Nephron (organoid): ENCODE data around the gene ACADVL.
"Not testable (repeated sequence)": the region's sequence is repeated elsewhere in the genome, so short reads cannot be mapped to it uniquely, and the experiment has no call there.

ENCODE experiments used
- H3K27ac Mint-ChIP-seq, 3 experiments: 2 replicates each; pipeline ENCODE4 v1.8.0; 2020; ENCODE audit warnings: mixed read lengths in 3 of 3, mild to moderate bottlenecking in 2 of 3, moderate library complexity in 1 of 3
- H3K27me3 Mint-ChIP-seq: 2 replicates; pipeline ENCODE4 v1.8.0; 2021; ENCODE audit warnings: low read depth, mild to moderate bottlenecking, moderate library complexity, mixed read lengths
- H3K36me3 Mint-ChIP-seq: 2 replicates; pipeline ENCODE4 v1.8.0; 2020; ENCODE audit warnings: low read depth, mixed read lengths
- H3K4me1 Mint-ChIP-seq: 2 replicates; pipeline ENCODE4 v1.8.0; 2020; ENCODE audit warnings: mixed read lengths
- H3K4me3 Mint-ChIP-seq, 3 experiments: 2 replicates each; pipeline ENCODE4 v1.8.0; 2020; ENCODE audit warnings: mild to moderate bottlenecking in 3 of 3, mixed read lengths in 3 of 3, moderate library complexity in 2 of 3
- H3K9me3 Mint-ChIP-seq: 2 replicates; pipeline ENCODE4 v1.8.0; 2020; ENCODE audit warnings: mixed read lengths
- TF ChIP-seq, protein P1 (sequence below), 3 experiments: fragments of 200-600 bp; sonication (generic); IDR thresholded peaks; one replicate each; pipeline ENCODE4 v1.5.0; 2021; ENCODE audit warnings: antibody characterized with exemption in 3 of 3; ENCODE audit not compliant: unreplicated experiment in 3 of 3

ACADVL gene

DNA sequence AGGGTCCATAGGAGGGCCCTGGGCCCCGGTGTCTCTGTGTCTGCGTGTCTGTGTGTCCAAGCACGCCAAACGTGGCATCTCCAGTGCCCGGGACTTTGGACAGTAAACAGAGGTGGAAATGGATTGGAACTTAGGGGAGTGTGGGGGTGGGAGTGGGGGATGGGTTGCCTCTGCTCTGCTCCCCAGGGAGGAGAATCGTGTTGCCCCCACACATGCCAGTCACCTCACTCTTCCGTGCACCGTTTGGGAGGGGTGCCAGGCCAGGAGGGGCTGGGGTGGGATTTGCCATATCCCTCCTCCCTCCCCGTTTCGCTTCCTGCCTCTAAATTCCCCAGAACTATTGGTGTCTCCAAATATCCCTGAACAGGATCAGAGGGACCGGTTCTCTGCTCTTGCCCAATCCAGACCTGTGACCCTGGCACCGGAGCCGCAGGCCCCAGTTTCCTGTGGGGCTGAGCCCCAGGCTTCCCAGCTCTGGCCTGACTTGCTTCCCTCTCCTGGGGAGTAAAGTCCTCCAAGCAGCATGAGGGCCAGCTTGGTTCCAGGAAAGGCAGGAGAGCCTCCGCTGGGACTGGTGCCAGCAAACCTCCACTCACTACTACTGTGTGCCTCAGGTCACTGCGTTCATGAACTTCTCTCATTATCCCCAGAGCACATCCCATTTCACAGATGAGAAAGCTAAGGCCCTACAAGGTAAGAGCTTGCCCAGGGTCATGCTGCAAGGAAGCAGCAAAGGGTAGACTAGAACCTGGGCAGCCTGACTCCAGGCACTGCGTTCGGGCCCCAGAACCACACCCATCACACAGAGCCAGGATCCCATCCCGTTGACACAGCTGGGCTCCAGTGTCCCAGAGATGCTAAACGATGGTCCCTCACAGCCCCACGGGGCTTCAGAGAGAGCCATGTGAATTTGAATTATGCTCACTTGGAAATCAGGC lies 40.2 kb upstream of the ACADVL start, which contains the start of gene ASGR1:
ASGR1 (minus strand) TSS at position 54 of the 938 bp plus-strand sequence. CDS start 807 bp downstream, outside the sequence.
- TF ChIP-seq, protein P1, sequence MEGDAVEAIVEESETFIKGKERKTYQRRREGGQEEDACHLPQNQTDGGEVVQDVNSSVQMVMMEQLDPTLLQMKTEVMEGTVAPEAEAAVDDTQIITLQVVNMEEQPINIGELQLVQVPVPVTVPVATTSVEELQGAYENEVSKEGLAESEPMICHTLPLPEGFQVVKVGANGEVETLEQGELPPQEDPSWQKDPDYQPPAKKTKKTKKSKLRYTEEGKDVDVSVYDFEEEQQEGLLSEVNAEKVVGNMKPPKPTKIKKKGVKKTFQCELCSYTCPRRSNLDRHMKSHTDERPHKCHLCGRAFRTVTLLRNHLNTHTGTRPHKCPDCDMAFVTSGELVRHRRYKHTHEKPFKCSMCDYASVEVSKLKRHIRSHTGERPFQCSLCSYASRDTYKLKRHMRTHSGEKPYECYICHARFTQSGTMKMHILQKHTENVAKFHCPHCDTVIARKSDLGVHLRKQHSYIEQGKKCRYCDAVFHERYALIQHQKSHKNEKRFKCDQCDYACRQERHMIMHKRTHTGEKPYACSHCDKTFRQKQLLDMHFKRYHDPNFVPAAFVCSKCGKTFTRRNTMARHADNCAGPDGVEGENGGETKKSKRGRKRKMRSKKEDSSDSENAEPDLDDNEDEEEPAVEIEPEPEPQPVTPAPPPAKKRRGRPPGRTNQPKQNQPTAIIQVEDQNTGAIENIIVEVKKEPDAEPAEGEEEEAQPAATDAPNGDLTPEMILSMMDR (IDR thresholded peaks at IDR 0.05; ENCODE audit: unreplicated experiment in 3 of 3) = no peak
- H3K4me1 Mint-ChIP-seq = no peaks in the 10 kb centered on the region

DNA sequence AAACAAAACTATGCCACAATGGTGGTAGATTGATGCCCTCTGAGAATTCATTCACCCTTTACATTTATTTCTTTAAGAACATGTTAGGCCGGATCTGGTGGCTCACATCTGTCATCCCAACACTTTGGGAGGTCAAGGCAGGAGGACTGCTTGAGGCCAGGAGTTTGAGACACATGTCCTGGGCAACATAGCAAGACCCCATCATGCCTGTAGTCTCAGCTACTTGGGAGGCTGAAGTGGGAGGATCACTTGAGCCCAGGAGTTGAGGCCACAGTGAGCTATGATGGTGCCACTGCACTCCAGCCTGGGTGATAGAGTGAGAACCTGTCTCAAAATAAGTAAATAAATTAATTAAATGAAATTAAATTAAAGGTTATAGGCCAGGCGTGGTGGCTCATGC lies 37.6 kb upstream of the ACADVL start:
- not testable (repeated sequence) for H3K4me3 Mint-ChIP-seq, H3K36me3 Mint-ChIP-seq, H3K27ac Mint-ChIP-seq, H3K9me3 Mint-ChIP-seq, H3K27me3 Mint-ChIP-seq, H3K4me1 Mint-ChIP-seq

More for the DNA sequence above, 40.2 kb upstream of the ACADVL start, which contains the start of gene ASGR1:
- Mint-ChIP-seq H3K4me3 (peak within 1 kb of the TSS; percentile 16 to 59 (median 45)), H3K9me3 (no peaks in the 10 kb centered on the region), H3K27ac (peak within 1 kb of the TSS in 1 of 3 experiments; percentile 36), H3K27me3 (no peaks in the 10 kb centered on the region), H3K36me3 (no peaks in the 10 kb centered on the region)

DNA sequence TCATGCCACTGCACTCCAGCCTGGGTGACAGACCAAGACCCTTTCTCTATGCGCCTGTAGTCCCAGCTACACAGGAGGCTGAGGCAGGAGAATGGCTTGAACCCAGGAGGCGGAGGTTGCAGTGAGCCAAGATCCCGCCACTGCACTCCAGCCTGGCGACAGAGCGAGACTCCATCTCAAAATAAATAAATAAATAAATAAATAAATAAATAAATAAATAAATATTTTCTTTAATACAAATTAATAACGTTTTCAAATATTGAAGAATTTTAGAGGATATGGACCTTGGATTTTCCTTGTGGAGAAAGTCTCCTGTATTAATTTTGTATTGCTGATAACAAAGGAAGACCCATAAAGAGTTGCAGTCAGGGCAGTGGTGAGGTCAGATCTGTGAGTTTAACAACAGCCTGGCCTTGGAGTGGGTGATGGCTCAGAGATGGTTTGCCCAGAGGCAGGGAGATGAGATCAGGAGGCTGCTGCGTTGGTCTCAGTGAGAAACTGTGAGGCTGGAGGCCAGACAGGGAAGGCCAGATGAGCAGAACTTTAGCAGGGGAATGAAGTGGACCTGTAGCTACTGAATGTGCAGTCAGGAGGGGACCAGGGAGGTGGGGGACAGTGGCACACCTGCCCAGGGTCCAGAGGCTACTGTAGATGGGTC lies 36.2 kb upstream of the ACADVL start:
- H3K4me1 Mint-ChIP-seq = no peaks in the 10 kb centered on the region

DNA sequence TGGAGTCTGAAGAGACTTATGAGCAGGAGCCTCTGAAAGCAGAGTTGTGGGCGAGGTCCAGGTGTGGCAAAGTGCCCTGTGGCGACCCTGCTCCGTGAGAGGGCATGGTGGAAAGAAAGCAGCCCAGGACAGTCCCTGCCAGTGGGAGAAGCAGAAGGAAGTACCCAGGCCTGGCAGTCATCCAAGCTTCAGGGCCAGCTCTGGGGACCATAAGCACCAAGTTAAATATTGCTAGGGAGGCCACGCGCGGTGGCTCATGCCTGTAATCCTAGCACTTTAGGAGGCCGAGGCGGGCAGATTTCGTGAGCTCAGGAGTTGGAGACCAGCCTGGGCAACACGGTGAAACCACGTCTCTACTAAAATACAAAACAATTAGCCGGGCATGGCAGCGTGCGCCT lies 35.6 kb upstream of the ACADVL start:
- peaks cover 12% of the 10 kb centered on the region for H3K36me3 Mint-ChIP-seq
- H3K4me3 Mint-ChIP-seq = no peak overlapping the region
- H3K9me3 Mint-ChIP-seq = no peaks in the 10 kb centered on the region
- H3K27ac Mint-ChIP-seq = no peak overlapping the region
- TF ChIP-seq, protein P1 (IDR thresholded peaks at IDR 0.05; ENCODE audit: unreplicated experiment in 3 of 3) = no peak
- H3K27me3 Mint-ChIP-seq = no peaks in the 10 kb centered on the region
- H3K4me1 Mint-ChIP-seq = no peaks in the 10 kb centered on the region

More for the DNA sequence above, 36.2 kb upstream of the ACADVL start:
- TF ChIP-seq, protein P1 (IDR thresholded peaks at IDR 0.05; ENCODE audit: unreplicated experiment in 3 of 3) = no peak
- H3K4me3 Mint-ChIP-seq = no peak overlapping the region
- peaks cover 9% of the 10 kb centered on the region for H3K36me3 Mint-ChIP-seq
- no peaks in the 10 kb centered on the region for H3K9me3 Mint-ChIP-seq
- H3K27me3 Mint-ChIP-seq = no peaks in the 10 kb centered on the region
- H3K27ac Mint-ChIP-seq = peak overlapping the region in 1 of 3 experiments; percentile 41

DNA sequence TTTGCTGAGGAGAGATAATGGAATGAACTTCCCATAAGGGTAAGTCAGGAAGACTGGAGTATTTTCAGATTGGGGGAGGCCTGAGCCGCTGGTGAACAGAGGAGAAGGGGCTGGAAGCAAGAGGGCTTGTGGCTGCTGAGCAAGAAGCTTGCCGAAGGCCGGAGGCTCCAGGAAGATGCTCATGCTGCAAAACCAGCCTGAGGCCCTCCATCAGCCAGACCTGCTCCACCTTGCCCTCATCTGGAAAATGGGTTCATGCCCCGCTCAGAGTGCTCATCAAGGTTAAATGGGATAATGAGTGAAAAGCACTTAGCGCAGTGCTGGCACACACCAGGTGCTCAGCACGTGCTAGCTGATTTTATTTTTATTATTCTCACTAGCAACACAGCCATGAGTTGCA lies 35.1 kb upstream of the ACADVL start:
- Mint-ChIP-seq H3K27me3 (no peaks in the 10 kb centered on the region), H3K4me1 (no peaks in the 10 kb centered on the region), H3K27ac (no peak overlapping the region)

DNA sequence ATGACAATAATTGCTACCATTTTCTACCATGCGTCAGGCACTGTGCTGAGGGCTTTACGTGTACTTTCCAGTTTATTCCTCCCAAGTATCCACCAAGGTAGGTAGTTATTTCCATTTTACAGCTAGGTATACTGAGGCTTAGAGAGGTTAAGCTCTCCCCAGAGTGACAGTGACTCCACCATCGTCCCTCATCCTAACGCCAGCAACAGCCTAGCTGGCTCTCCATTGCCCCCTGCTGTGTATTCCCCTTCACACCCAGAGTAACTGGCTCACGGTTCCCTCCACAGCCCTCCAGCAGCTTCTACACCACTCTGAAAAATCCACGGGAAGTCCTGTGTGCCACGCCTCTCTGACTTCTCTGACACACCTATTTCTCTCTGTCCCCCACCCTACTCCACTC lies 33.5 kb upstream of the ACADVL start:
- H3K9me3 Mint-ChIP-seq = no peaks in the 10 kb centered on the region
- no peak overlapping the region for H3K27ac Mint-ChIP-seq
- H3K4me3 Mint-ChIP-seq = no peak overlapping the region
- no peaks in the 10 kb centered on the region for H3K27me3 Mint-ChIP-seq
- peaks cover 22% of the 10 kb centered on the region for H3K36me3 Mint-ChIP-seq
- H3K4me1 Mint-ChIP-seq = no peaks in the 10 kb centered on the region
- TF ChIP-seq, protein P1 (IDR thresholded peaks at IDR 0.05; ENCODE audit: unreplicated experiment in 3 of 3) = no peak

More for the DNA sequence above, 35.1 kb upstream of the ACADVL start:
- H3K4me3 Mint-ChIP-seq = no peak overlapping the region
- peaks cover 16% of the 10 kb centered on the region for H3K36me3 Mint-ChIP-seq
- TF ChIP-seq, protein P1 (IDR thresholded peaks at IDR 0.05; ENCODE audit: unreplicated experiment in 3 of 3) = no peak
- no peaks in the 10 kb centered on the region for H3K9me3 Mint-ChIP-seq
